ENCODE results near the gene TMC4.
"Not testable (repeated sequence)": the region's sequence is repeated elsewhere in the genome, so short reads cannot be mapped to it uniquely, and the experiment has no call there.

The TMC4 gene

GRCh38 chr19:54173951-54174834 is 1.2 kb upstream of the TMC4 start:
- no peak for DNase-seq

GRCh38 chr19:54173359-54173699 is 369 bp upstream of the TMC4 start:
- no peak for DNase-seq

- not testable (repeated sequence) for DNase-seq
Observed at GRCh38 chr19:54171736-54172431, 1.1 kb downstream of the TMC4 start.

- DNase-seq = no peak
Observed at GRCh38 chr19:54169149-54169740, 3.7 kb downstream of the TMC4 start.

GRCh38 chr19:54168174-54168917 is 4.6 kb downstream of the TMC4 start:
- DNase-seq = peak; percentile 96

- no peak for DNase-seq
Observed at GRCh38 chr19:54165222-54165621, 7.7 kb downstream of the TMC4 start.

GRCh38 chr19:54164369-54165068 is 8.4 kb downstream of the TMC4 start:
- DNase-seq = peak; percentile 28

- DNase-seq = no peak
Observed at GRCh38 chr19:54162884-54163283, 10.1 kb downstream of the TMC4 start.

GRCh38 chr19:54162241-54162805 is 10.6 kb downstream of the TMC4 start:
- DNase-seq = peak; percentile 67

- peak; percentile 12 for DNase-seq
Observed at GRCh38 chr19:54160854-54161253, 12.1 kb downstream of the TMC4 start.

- DNase-seq = no peak
Observed at GRCh38 chr19:54160182-54160811, 12.7 kb downstream of the TMC4 start.

GRCh38 chr19:54159352-54160181 is 13.4 kb downstream of the TMC4 start, which contains the start of gene LENG1:
LENG1 (minus strand) TSS chr19:54159721; CDS start chr19:54159695, 26 bp downstream.
- peak; percentile 100 for DNase-seq

GRCh38 chr19:54158812-54159351 is 14.1 kb downstream of the TMC4 start:
- no peak for DNase-seq

GRCh38 chr19:54156953-54157352 is 16.0 kb downstream of the TMC4 start:
- peak; percentile 13 for DNase-seq

- DNase-seq = no peak
Observed at GRCh38 chr19:54156490-54156889, 16.5 kb downstream of the TMC4 start.

GRCh38 chr19:54155694-54156093 is 17.3 kb downstream of the TMC4 start:
- DNase-seq = no peak

GRCh38 chr19:54154603-54155345 is 18.2 kb downstream of the TMC4 start:
- DNase-seq = no peak

- DNase-seq = no peak
Observed at GRCh38 chr19:54153731-54154326, 19.1 kb downstream of the TMC4 start.

Data from eye (tissue), 1 donor.